NCI-H2107 (cell line): ENCODE measurements around the gene TMEM179B.
"Not testable (repeated sequence)": the region's sequence is repeated elsewhere in the genome, so short reads cannot be mapped to it uniquely, and the experiment has no call there.

Source experiments
- DNase-seq: peaks from one replicate; lab custom pipeline; 2025; lab: John Stamatoyannopoulos, UW

Gene TMEM179B

GRCh38 chr11:62787005-62787759 lies at the start of gene TMEM179B:
Gene TMEM179B (plus strand): TSS chr11:62787402. CDS start chr11:62787432, 30 bp downstream.
- peak; percentile 95 for DNase-seq

- DNase-seq = no peak
Measured at GRCh38 chr11:62747475-62748160, 39.6 kb upstream of the TMEM179B start.

GRCh38 chr11:62749931-62750330 lies 37.3 kb upstream of the TMEM179B start:
- not testable (repeated sequence) for DNase-seq

GRCh38 chr11:62752177-62752785 lies 34.9 kb upstream of the TMEM179B start:
- no peak for DNase-seq

GRCh38 chr11:62752994-62753735 lies 34.0 kb upstream of the TMEM179B start:
- no peak for DNase-seq

- peak; percentile 93 for DNase-seq
Measured at GRCh38 chr11:62753736-62754603, 33.2 kb upstream of the TMEM179B start, which contains the start of gene ZBTB3. Gene ZBTB3 (minus strand): TSS chr11:62754160. CDS start chr11:62753664, 496 bp downstream.

GRCh38 chr11:62755086-62755615 lies 32.1 kb upstream of the TMEM179B start:
- no peak for DNase-seq

GRCh38 chr11:62757846-62758788 lies 29.1 kb upstream of the TMEM179B start:
- DNase-seq = no peak

GRCh38 chr11:62760867-62761227 lies 26.4 kb upstream of the TMEM179B start:
- not testable (repeated sequence) for DNase-seq

GRCh38 chr11:62770778-62771143 lies 16.4 kb upstream of the TMEM179B start:
- no peak for DNase-seq

GRCh38 chr11:62771144-62772021 lies 15.8 kb upstream of the TMEM179B start, which contains the start of gene TAF6L:
Gene TAF6L (plus strand): TSS chr11:62771396. CDS start chr11:62775784, 4,388 bp downstream.
- DNase-seq = peak; percentile 92

GRCh38 chr11:62774407-62774806 lies 12.8 kb upstream of the TMEM179B start:
- DNase-seq = no peak

- DNase-seq = no peak
Measured at GRCh38 chr11:62775646-62776045, 11.6 kb upstream of the TMEM179B start.

GRCh38 chr11:62777389-62777788 lies 9.8 kb upstream of the TMEM179B start:
- no peak for DNase-seq

GRCh38 chr11:62778441-62778840 lies 8.8 kb upstream of the TMEM179B start:
- DNase-seq = no peak

- no peak for DNase-seq
Measured at GRCh38 chr11:62782753-62783152, 4.4 kb upstream of the TMEM179B start.

- peak; percentile 49 for DNase-seq
Measured at GRCh38 chr11:62786318-62787004, 741 bp upstream of the TMEM179B start.

GRCh38 chr11:62788991-62789390 lies 1.8 kb downstream of the TMEM179B start:
- no peak for DNase-seq
